ENCODE measurements around the gene CAPN1.

- TF ChIP-seq CTCF (conservative IDR thresholded peaks at IDR 0.05 in 1 of 2, IDR thresholded peaks at IDR 0.05 in 1 of 2; ENCODE audit: low read depth in 1 of 2, low read length in 2 of 2) (no peak), EZH2 (IDR thresholded peaks at IDR 0.05; ENCODE audit: low read length, missing control alignments) (no peak)
Measured at GRCh38 chr11:65204143-65204542, 22.4 kb downstream of the CAPN1 start.
